Naive thymus-derived CD4-positive, alpha-beta T cell (primary cell): ENCODE measurements around the gene SLC22A15. TPM values are rescaled to one million over a fixed set of nuclear protein-coding genes. Genes with fewer than 3 reads are reported as not detected.
"Not testable (repeated sequence)": the region's sequence is repeated elsewhere in the genome, so short reads cannot be mapped to it uniquely, and the experiment has no call there.

ENCODE experiments used
- ATAC-seq: fragments of 150-1000 bp; cut with Tn5 transposase; 2 replicates; pipeline ENCODE4 v1.10.0; 2021; ENCODE audit warnings: mild to moderate bottlenecking, moderate library complexity
- CTCF ChIA-PET: fragments of 350-600 bp; sonication (Branson Sonifier 250); formaldehyde crosslinking; loops from one replicate; lab custom pipeline; 2021; ENCODE audit warnings: antibody characterized with exemption; lab: Charles Lee
- POLR2A ChIA-PET: fragments of 350-600 bp; sonication (Branson Sonifier 250); formaldehyde crosslinking; loops from one replicate; lab custom pipeline; 2021; ENCODE audit warnings: antibody characterized with exemption, inconsistent platforms; lab: Charles Lee
- DNase-seq, 9 donors: peaks; one replicate each; pipeline versions ENCODE4 v3.0.0 to v3.0.0-alpha.2; 2020 to 2022; ENCODE audit warnings: mixed read lengths in 1 of 9
- H3K27ac ChIP-seq: one replicate; pipeline ENCODE4 v1.7.0; 2013; ENCODE audit warnings: mild to moderate bottlenecking, low read depth, low read length, moderate library complexity
- H3K27me3 ChIP-seq, 2 donors: one replicate each; pipeline ENCODE4 v1.7.0; 2013; ENCODE audit warnings: low read length in 2 of 2, mild to moderate bottlenecking in 2 of 2, moderate library complexity in 2 of 2; ENCODE audit not compliant: control insufficient read depth in 2 of 2, insufficient read depth in 2 of 2
- H3K36me3 ChIP-seq, 3 experiments: 1 replicate in 2 of 3; 2 replicates in 1 of 3; pipeline ENCODE4 v1.7.0; 2013; ENCODE audit warnings: low read length in 3 of 3, mild to moderate bottlenecking in 3 of 3, moderate library complexity in 1 of 3; ENCODE audit not compliant: insufficient read depth in 3 of 3, control insufficient read depth in 2 of 3
- H3K4me1 ChIP-seq, 2 donors: one replicate each; pipeline ENCODE4 v1.7.0; 2013; ENCODE audit warnings: low read length in 2 of 2, mild to moderate bottlenecking in 2 of 2, moderate library complexity in 1 of 2; ENCODE audit not compliant: control insufficient read depth in 2 of 2, insufficient read depth in 2 of 2
- H3K4me3 ChIP-seq: 2 replicates; pipeline ENCODE4 v1.7.0; 2013; ENCODE audit warnings: mild to moderate bottlenecking, low read length
- H3K9me3 ChIP-seq, 3 experiments: 1 replicate in 2 of 3; 2 replicates in 1 of 3; pipeline ENCODE4 v1.7.0; 2013; ENCODE audit warnings: low read length in 3 of 3; ENCODE audit not compliant: control insufficient read depth in 2 of 3
- H3K27ac Mint-ChIP-seq, 9 donors: one replicate each; pipeline ENCODE4 v1.8.0; 2020 to 2022; ENCODE audit warnings: mixed read lengths in 9 of 9, mild to moderate bottlenecking in 8 of 9, moderate library complexity in 5 of 9, inconsistent platforms in 2 of 9
- H3K27me3 Mint-ChIP-seq, 5 donors: one replicate each; pipeline ENCODE4 v1.8.0; 2021 to 2022; ENCODE audit warnings: mixed read lengths in 5 of 5, mild to moderate bottlenecking in 1 of 5
- H3K36me3 Mint-ChIP-seq, 5 donors: one replicate each; pipeline ENCODE4 v1.8.0; 2020 to 2022; ENCODE audit warnings: mixed read lengths in 5 of 5, mild to moderate bottlenecking in 3 of 5, inconsistent platforms in 1 of 5
- H3K4me1 Mint-ChIP-seq, 7 donors: one replicate each; pipeline ENCODE4 v1.8.0; 2020 to 2022; ENCODE audit warnings: mixed read lengths in 7 of 7, mild to moderate bottlenecking in 3 of 7, inconsistent platforms in 1 of 7
- H3K4me3 Mint-ChIP-seq, 10 donors: one replicate each; pipeline ENCODE4 v1.8.0; 2020 to 2022; ENCODE audit warnings: mild to moderate bottlenecking in 10 of 10, mixed read lengths in 10 of 10, moderate library complexity in 6 of 10, inconsistent platforms in 2 of 10
- H3K9me3 Mint-ChIP-seq, 11 donors: one replicate each; pipeline ENCODE4 v1.8.0; 2020 to 2022; ENCODE audit warnings: mixed read lengths in 11 of 11, mild to moderate bottlenecking in 4 of 11, inconsistent platforms in 1 of 11, moderate library complexity in 1 of 11
- intact Hi-C, 2 donors: fragments of 100-400 bp; cut with micrococcal nuclease; formaldehyde crosslinking; loops; one replicate each; pipeline ENCODE4 v1.15.1; 2023
- polyA plus RNA-seq, 2 donors: library from polyadenylated mRNA; unstranded; fragments of 300-500 nt; fragmentation: Illumina TruSeq; gene quantifications; one replicate each; pipeline ENCODE4 v1.2.3, GENCODE V29; 2021
- total RNA-seq, 6 experiments: library from RNA in 5 of 6; stranded (reverse) in 5 of 6; gene quantifications; 1 replicate in 5 of 6; 2 replicates in 1 of 6; pipeline ENCODE4 v1.2.3 and lab custom pipeline; 2021 to 2026

SLC22A15 gene
- total and polyA plus RNA-seq, 7 experiments from 2014 or later: 0.22 to 8.2 (median 0.90) TPM; not detected in 3

DNA sequence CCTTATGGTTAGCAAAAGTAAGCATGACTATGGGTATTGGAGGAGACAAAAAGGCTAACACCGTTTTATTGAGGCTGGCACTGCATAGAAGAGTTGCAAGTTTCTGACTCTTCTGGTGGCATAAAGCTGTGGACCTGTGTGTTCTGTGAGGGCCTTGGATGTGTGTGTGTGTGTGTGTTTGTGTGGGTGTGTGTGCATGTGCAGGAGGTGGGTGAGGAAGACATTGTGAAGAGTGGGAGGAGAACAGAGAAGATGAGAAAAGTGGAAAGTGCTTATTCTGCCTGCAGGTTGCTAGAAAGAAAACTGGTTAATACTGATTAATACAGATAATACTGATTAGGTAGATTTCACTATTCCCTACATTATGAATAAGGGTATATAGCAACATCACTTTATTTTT, 12.6 kb downstream of the SLC22A15 start:
- H3K27me3 Mint-ChIP-seq: peaks cover 4 to 10% (median 5%) of the 10 kb centered on the region in 5 donors
- intact Hi-C loops: no loop called here
- ATAC-seq: no peak

DNA sequence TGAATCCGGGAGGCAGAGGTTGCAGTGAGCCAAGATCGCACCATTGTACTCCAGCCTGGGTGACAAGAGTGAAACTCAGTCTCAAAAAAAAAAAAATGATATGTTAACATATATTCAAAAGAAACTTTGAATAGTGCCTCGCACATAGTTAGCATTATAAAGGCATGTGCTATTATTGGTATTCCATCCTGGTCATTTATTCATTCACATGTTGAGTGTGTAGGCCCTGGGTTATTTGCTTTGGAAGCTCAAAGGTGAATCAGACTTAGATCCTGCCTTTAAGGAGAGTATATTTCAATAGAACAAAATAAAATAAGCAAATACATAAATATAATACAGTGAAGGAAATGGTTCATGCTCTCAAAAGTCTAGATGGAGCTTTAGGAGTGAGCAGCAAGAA, 13.4 kb downstream of the SLC22A15 start:
- ChIA-PET POLR2A (no interaction called here), CTCF (no interaction called here)
- H3K27me3 Mint-ChIP-seq: peaks cover 0 to 10% (median 4%) of the 10 kb centered on the region in 5 donors
- peaks cover 0 to 4% (median 0%) of the 10 kb centered on the region in 11 donors for H3K9me3 Mint-ChIP-seq
- H3K36me3 ChIP-seq: no peaks in the 10 kb centered on the region
- DNase-seq: no peak
- no peaks in the 10 kb centered on the region for H3K27me3 ChIP-seq
- H3K4me1 ChIP-seq: peaks cover 0 to 3% of the 10 kb centered on the region in 2 donors
- no peak for ATAC-seq
- no peaks in the 10 kb centered on the region for H3K9me3 ChIP-seq
- H3K4me3 Mint-ChIP-seq: no peak overlapping the region
- peak overlapping the region in 1 of 9 donors; percentile 9 for H3K27ac Mint-ChIP-seq
- H3K4me1 Mint-ChIP-seq: peaks cover 0 to 15% (median 7%) of the 10 kb centered on the region in 7 donors
- H3K27ac ChIP-seq: no peak overlapping the region
- intact Hi-C loops: no loop called here
- peaks cover 0 to 4% (median 0%) of the 10 kb centered on the region in 5 donors for H3K36me3 Mint-ChIP-seq
- no peak overlapping the region for H3K4me3 ChIP-seq

More for the DNA sequence above, 12.6 kb downstream of the SLC22A15 start:
- Histone ChIP-seq H3K4me1 (peaks cover 0 to 3% of the 10 kb centered on the region in 2 donors), H3K36me3 (no peaks in the 10 kb centered on the region), H3K9me3 (no peaks in the 10 kb centered on the region), H3K27me3 (no peaks in the 10 kb centered on the region), H3K4me3 (no peak overlapping the region), H3K27ac (no peak overlapping the region)
- no peak for DNase-seq
- Mint-ChIP-seq H3K4me1 (peaks cover 0 to 15% (median 7%) of the 10 kb centered on the region in 7 donors), H3K9me3 (peaks cover 0 to 4% (median 0%) of the 10 kb centered on the region in 11 donors), H3K4me3 (no peak overlapping the region), H3K36me3 (peaks cover 0 to 4% (median 0%) of the 10 kb centered on the region in 5 donors), H3K27ac (no peak overlapping the region)
- ChIA-PET POLR2A (no interaction called here), CTCF (no interaction called here)

DNA sequence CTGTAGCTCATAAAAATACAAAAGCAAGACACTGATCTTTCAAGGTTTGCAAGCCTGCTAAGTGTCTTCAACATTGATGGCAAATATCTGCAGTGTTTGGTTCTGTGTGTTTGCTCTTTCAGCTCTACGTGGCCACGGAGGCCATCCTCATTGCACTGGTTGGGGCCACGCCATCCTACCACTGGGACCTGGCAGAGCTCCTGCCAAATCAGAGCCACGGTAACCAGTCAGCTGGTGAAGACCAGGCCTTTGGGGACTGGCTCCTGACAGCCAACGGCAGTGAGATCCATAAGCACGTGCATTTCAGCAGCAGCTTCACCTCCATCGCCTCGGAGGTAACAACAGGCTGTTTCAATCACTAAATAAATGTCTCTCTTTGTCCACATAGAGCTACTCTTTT, 15.6 kb downstream of the SLC22A15 start:
- Histone ChIP-seq H3K4me3 (no peak overlapping the region), H3K9me3 (no peaks in the 10 kb centered on the region), H3K27ac (no peak overlapping the region), H3K36me3 (no peaks in the 10 kb centered on the region), H3K27me3 (no peaks in the 10 kb centered on the region), H3K4me1 (peaks cover 0 to 3% of the 10 kb centered on the region in 2 donors)
- intact Hi-C loops: no loop called here
- Mint-ChIP-seq H3K4me1 (peaks cover 0 to 15% (median 7%) of the 10 kb centered on the region in 7 donors), H3K27ac (no peak overlapping the region), H3K4me3 (peak overlapping the region in 1 of 10 donors; percentile 43), H3K36me3 (peaks cover 0 to under 1% (median 0%) of the 10 kb centered on the region in 5 donors), H3K9me3 (peaks cover 0 to 3% (median 2%) of the 10 kb centered on the region in 11 donors), H3K27me3 (peaks cover under 1 to 6% (median 4%) of the 10 kb centered on the region in 5 donors)
- POLR2A ChIA-PET: no interaction called here
- no peak for ATAC-seq
- CTCF ChIA-PET: interaction anchor here (1.7 kb wide), 1 partner anchor 28 kb away, joined by 4 read pairs; no protein-coding TSS in a partner anchor
- DNase-seq: peak in 1 of 9 donors; percentile 11

DNA sequence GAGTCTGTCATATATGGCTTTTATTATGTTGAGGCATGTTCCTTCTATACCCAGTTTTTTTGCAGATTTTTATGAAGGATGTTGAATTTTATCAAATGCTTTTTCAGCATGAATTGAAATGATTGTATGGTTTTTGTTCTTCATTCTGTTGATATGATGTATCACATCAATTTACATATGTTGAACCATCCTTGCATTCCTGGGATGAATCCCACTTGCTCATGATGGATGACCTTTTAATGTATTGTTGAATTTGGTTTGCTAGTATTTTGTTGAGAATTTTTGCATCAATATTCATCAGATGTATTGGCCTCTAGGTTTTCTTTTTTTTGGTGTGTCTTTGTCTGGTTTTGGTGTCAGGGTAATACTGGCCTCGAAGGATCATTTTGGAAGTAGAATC, 21.6 kb downstream of the SLC22A15 start:
- H3K4me1 ChIP-seq, H3K4me1 Mint-ChIP-seq, DNase-seq, intact Hi-C loops, CTCF ChIA-PET, H3K27ac Mint-ChIP-seq, H3K27ac ChIP-seq, H3K9me3 ChIP-seq, H3K4me3 Mint-ChIP-seq, ATAC-seq, H3K27me3 ChIP-seq, H3K36me3 ChIP-seq, H3K4me3 ChIP-seq, POLR2A ChIA-PET: not testable (repeated sequence)
- Mint-ChIP-seq H3K27me3 (peaks cover under 1 to 37% (median 13%) of the 10 kb centered on the region in 5 donors), H3K36me3 (peaks cover 3 to 27% (median 8%) of the 10 kb centered on the region in 5 donors), H3K9me3 (peaks cover 6 to 51% (median 33%) of the 10 kb centered on the region in 11 donors)

DNA sequence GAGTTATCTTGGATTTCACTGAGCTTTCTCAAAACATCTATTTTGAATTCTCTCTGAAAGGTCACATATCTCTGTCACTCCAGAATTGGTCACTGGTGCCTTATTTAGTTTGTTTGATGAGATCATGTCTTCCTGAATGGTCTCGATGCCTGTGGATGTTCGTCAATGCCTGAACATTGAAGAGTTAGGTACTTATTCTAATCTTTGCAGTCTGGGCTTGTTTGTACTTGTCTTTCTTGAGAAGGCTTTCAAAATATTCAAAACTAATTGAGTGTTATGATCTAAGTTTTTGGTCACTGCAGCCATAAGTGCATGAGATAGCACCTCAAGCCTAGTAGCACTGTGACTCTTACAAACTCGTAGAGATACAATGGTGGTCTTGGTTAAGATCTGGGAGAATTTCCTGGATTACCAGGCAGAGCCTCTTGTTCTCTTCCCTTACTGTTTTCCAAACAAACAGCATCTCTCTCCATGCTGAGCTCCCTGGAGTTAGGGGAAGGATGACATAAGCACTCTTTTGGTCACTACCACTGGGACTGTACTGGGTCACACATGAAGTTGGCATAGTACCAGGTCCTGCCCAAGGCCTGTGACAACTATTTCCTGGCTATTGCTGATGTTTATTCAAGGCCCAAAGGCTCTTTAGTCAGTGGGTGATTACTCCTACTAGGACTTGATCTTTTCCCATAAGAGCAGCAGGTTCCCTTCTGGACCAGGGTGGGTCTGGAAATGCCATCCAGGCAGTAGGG, 25.6 kb downstream of the SLC22A15 start:
- H3K27me3 ChIP-seq: no peaks in the 10 kb centered on the region
- no peak overlapping the region for H3K4me3 ChIP-seq
- ChIA-PET CTCF (no interaction called here), POLR2A (no interaction called here)
- H3K4me3 Mint-ChIP-seq: no peak overlapping the region
- no peak for DNase-seq
- H3K4me1 Mint-ChIP-seq: peaks cover 7 to 16% (median 11%) of the 10 kb centered on the region in 7 donors
- peaks cover 0 to 5% (median 0%) of the 10 kb centered on the region in 3 experiments for H3K9me3 ChIP-seq
- intact Hi-C loops: loop anchor here in 1 of 2 donors (10.0 kb wide), 1 partner anchor 503 kb away; no protein-coding TSS in a partner anchor
- H3K36me3 ChIP-seq: no peaks in the 10 kb centered on the region
- H3K4me1 ChIP-seq: peaks cover 9 to 11% of the 10 kb centered on the region in 2 donors
- H3K27ac ChIP-seq: no peak overlapping the region
- peaks cover 4 to 32% (median 17%) of the 10 kb centered on the region in 5 donors for H3K27me3 Mint-ChIP-seq
- H3K9me3 Mint-ChIP-seq: peaks cover 6 to 48% (median 31%) of the 10 kb centered on the region in 11 donors
- H3K36me3 Mint-ChIP-seq: peaks cover 3 to 27% (median 8%) of the 10 kb centered on the region in 5 donors
- no peak overlapping the region for H3K27ac Mint-ChIP-seq
- no peak for ATAC-seq

DNA sequence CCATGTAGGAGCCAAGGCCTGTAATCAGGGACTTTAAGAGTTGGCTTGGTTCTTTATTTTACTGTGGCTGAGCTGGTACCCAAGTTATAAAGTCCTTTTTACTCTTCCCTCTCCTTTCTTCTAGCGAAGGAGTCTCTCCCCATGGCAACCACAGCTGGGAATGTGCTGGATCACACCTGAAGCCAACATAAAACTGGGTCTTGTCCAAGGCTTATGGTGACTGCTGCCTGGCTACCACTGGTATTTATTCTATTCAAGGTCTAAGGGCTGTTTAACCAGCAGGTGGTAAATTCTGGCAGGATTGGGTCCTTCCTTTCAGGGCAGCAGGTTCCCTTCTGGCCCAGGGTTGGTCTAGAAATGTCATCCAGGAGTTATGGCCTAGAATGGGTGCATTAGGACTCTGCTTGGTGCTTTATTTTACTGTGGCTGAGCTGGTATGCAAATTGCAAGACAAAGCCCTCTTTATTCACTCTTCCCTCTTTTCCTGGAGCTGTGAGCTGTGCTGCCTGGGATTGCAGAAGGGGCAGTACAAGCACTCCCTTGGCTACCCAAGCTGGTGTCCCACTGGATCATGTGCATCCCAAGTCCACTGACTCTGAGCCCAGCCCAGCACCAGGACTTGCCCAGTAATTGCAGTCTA, 26.6 kb downstream of the SLC22A15 start:
- peaks cover 0 to 5% (median 0%) of the 10 kb centered on the region in 3 experiments for H3K9me3 ChIP-seq
- ChIA-PET CTCF (interaction anchor here (0.6 kb wide), 1 partner anchor 479 kb away, joined by 3 read pairs; no protein-coding TSS in a partner anchor), POLR2A (no interaction called here)
- H3K9me3 Mint-ChIP-seq: peaks cover 3 to 38% (median 22%) of the 10 kb centered on the region in 11 donors
- H3K27me3 ChIP-seq: no peaks in the 10 kb centered on the region
- H3K27ac ChIP-seq: no peak overlapping the region
- no peaks in the 10 kb centered on the region for H3K36me3 ChIP-seq
- H3K4me3 Mint-ChIP-seq: no peak overlapping the region
- no peak overlapping the region for H3K27ac Mint-ChIP-seq
- ATAC-seq (no peak), DNase-seq (no peak)
- peaks cover 8 to 16% (median 12%) of the 10 kb centered on the region in 7 donors for H3K4me1 Mint-ChIP-seq
- H3K36me3 Mint-ChIP-seq: peaks cover 3 to 22% (median 6%) of the 10 kb centered on the region in 5 donors
- peaks cover 9 to 11% of the 10 kb centered on the region in 2 donors for H3K4me1 ChIP-seq
- intact Hi-C loops: loop anchor here in 1 of 2 donors (10.0 kb wide), 1 partner anchor 502 kb away; no protein-coding TSS in a partner anchor
- H3K27me3 Mint-ChIP-seq: peaks cover 4 to 24% (median 17%) of the 10 kb centered on the region in 5 donors
- H3K4me3 ChIP-seq: no peak overlapping the region
